ENCODE results near the gene HOXA6.

HOXA6 gene

DNA sequence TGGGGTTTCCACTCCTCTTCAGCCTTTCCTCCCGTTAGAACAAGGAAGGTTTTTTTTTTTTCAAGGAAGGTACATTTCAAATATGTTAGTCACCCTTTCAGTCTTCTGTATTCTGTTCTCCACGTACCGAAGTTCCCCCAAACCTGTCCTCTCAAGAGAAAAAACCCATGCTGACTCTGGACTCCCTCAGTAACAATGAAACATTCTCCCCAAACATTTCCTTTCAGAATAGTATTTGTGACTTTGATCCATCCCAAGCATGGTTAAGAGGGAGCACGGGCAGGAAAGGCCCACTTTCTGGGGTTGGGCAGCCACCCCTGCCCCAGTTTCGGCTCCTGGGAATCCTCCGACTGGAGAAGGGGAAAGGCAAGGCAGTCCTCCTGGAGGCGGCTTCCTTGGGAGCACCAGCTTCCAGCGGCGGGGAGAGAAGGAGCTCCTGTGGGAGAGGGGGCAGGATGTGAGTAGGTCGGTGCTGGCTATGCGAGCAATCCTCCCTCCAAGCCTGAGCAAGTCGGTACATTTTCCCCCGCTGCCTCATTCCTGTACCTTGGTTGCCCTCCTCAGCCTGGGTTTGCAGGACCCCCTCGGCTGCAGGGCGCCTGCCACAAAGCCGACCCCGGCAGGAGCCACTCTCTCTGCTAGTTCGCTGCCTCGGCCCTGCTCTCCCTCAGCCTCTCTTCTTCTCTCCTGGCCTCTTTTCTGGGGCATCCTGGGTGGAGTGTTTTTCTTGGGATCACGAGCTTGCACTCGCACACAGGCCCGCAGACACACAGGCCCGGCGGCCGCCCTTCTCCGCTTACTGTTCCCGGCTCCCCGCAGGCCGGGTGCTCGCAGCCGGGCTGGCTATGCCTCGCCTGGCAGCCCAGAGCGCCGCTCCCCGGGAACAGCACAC, 49.6 kb downstream of the HOXA6 start:
- TF ChIP-seq TAF1 (IDR thresholded peaks at IDR 0.05; ENCODE audit: borderline replicate concordance, low read depth, low read length), result no peak
- no peak for TF ChIP-seq POLR2AphosphoS5 (IDR thresholded peaks at IDR 0.05; ENCODE audit: low read depth, low read length)
- TF ChIP-seq POLR2A (IDR thresholded peaks at IDR 0.05; ENCODE audit: low read depth, low read length), result no peak
- FAIRE-seq, result no peak
- no peak for DNase-seq (ENCODE audit: insufficient read length)

DNA sequence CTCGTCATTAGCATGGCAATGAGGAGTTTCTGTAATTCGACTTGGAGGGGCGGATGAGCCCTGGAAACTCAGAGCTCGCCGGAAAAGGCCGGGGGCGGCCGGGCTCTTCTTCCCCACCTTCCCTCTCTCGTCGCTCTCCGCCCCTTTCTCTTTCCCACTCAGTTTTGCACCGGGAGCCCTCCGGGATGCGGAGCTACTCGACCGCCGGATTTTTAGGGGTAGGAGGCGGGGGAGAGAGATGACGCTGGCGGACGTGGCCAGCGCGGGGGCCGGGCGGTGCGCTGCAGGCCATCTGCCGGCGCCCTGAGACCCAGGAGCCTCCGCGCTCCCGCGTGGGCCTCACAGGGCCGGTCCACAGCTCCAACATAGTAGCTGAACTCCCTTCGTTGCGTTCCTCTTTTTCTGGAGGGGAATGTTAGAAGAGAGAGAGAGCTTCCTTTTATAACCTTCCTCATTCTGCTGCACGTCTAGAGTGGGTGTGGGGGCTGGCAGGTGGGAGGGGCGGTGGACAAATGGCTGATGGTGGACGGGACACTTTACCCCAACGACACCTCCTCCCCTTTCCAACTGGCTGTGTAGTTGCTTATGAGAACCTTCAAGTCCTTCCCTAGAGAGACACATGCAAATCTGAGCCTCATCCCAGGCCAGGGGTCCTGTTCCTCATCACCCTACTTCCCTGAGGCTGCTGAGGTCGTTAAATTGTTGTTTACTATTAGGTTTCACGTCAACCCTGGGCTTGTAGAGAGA, 50.6 kb downstream of the HOXA6 start:
- FAIRE-seq, result no peak
- TF ChIP-seq TAF1 (IDR thresholded peaks at IDR 0.05; ENCODE audit: borderline replicate concordance, low read depth, low read length) (no peak), POLR2AphosphoS5 (IDR thresholded peaks at IDR 0.05; ENCODE audit: low read depth, low read length) (no peak), POLR2A (IDR thresholded peaks at IDR 0.05; ENCODE audit: low read depth, low read length) (no peak)
- DNase-seq (ENCODE audit: insufficient read length), result no peak

DNA sequence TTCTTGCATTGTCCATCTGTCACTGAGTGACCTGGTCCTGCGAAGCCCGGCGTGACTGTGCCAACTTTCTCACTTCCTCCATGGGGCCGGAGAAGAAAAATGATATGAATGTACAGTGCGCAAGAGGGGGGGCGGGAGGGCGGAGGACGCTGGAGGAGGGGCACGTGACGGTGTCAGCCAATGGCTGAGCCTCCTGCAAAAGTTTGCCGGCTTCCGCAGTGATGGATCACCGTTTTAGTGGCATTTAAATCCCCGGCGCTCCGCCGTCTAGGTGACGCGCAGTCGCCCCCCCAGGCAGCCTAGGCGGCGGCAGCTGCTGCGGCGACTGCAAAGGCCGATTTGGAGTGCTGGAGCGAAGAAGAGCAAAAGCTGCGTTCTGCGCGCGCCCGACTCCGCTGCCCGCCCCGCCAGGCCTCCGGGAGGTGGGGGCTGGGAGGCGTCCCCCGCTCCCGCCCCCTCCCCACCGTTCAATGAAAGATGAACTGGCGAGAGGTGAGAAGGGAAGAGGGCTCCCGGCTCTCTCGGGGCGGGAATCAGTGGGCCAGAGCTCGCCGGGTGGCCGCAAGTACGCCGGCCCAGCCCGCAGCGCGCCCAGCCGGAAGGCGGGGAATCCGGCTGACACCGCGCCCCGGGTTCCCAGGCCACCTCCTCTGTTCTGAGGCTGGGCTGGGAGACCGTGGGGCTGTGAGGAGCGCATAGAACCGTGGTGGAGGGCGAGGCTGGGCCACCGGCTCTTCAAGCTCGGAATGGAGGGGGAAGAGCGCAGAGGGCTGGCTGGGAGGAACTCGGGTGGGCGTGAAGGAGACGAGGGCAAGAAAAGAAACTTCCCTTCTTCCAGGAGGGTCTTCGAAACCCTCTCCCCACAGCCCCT, 51.4 kb downstream of the HOXA6 start, which contains the start of gene HOXA1:
Gene HOXA1, minus strand, starts transcription at position 104 of the 871 bp plus-strand sequence. Its CDS starts 88 bp downstream, at position 16.
- FAIRE-seq (no peak), DNase-seq (ENCODE audit: insufficient read length) (peak; percentile 86)
- TF ChIP-seq POLR2A (IDR thresholded peaks at IDR 0.05; ENCODE audit: low read depth, low read length) (peak; percentile 19; the same call in 1 of the 2 replicates), POLR2AphosphoS5 (IDR thresholded peaks at IDR 0.05; ENCODE audit: low read depth, low read length) (no peak)

Data from GM12892 (cell line).